Posterior cingulate gyrus (tissue), 11 donors: ENCODE measurements around the gene ASCC3.
A peak's percentile ranks its signal among the peaks of the same experiment; 100 is the strongest.
"Not testable (repeated sequence)": the region's sequence is repeated elsewhere in the genome, so short reads cannot be mapped to it uniquely, and the experiment has no call there.

Source experiments
- DNase-seq, 10 donors: peaks; one replicate each; pipeline versions ENCODE4 v3.0.0 to v3.0.0-alpha.2; 2020 to 2021; ENCODE audit warnings: mixed read lengths in 3 of 10
- intact Hi-C: fragments of 100-400 bp; cut with DNase I; formaldehyde crosslinking; loops from one replicate; pipeline ENCODE4 v1.15.1; 2023

ASCC3 gene

GRCh38 chr6:100670056-100670455 lies 211.1 kb downstream of the ASCC3 start:
- intact Hi-C loops, result no loop called here
- DNase-seq, result no peak

GRCh38 chr6:100665041-100665380 lies 216.1 kb downstream of the ASCC3 start:
- intact Hi-C loops, result loop anchor here (10.0 kb wide), 1 partner anchor 660 kb away; no protein-coding TSS in a partner anchor
- no peak for DNase-seq

- no peak for DNase-seq
- intact Hi-C loops, result loop anchor here (1.0 to 10.0 kb wide), 2 partner anchors 548 to 660 kb away; no protein-coding TSS in a partner anchor
Measured at GRCh38 chr6:100664274-100665040, 216.7 kb downstream of the ASCC3 start.

GRCh38 chr6:100663219-100663863 lies 217.8 kb downstream of the ASCC3 start:
- DNase-seq, result no peak
- intact Hi-C loops, result loop anchor here (10.0 kb wide), 1 partner anchor 659 kb away; no protein-coding TSS in a partner anchor

GRCh38 chr6:100662264-100662663 lies 218.9 kb downstream of the ASCC3 start:
- DNase-seq, result no peak
- intact Hi-C loops, result loop anchor here (10.0 kb wide), 1 partner anchor 657 kb away; no protein-coding TSS in a partner anchor

GRCh38 chr6:100658486-100658885 lies 222.6 kb downstream of the ASCC3 start:
- intact Hi-C loops, result loop anchor here (5.0 kb wide), 1 partner anchor 176 kb away; no protein-coding TSS in a partner anchor
- DNase-seq, result no peak

GRCh38 chr6:100657678-100658330 lies 223.3 kb downstream of the ASCC3 start:
- no peak for DNase-seq
- intact Hi-C loops, result loop anchor here (2.0 to 5.0 kb wide), 2 partner anchors 176 to 541 kb away; no protein-coding TSS in a partner anchor

- DNase-seq, intact Hi-C loops: not testable (repeated sequence)
Measured at GRCh38 chr6:100641147-100641546, 240.0 kb downstream of the ASCC3 start.

- DNase-seq, result peak in 1 of 10 donors; percentile 12
- intact Hi-C loops, result no loop called here
Measured at GRCh38 chr6:100633096-100633777, 247.9 kb downstream of the ASCC3 start.

- no peak for DNase-seq
- intact Hi-C loops, result no loop called here
Measured at GRCh38 chr6:100630536-100630935, 250.6 kb downstream of the ASCC3 start.

GRCh38 chr6:100627911-100628758 lies 253.0 kb downstream of the ASCC3 start:
- intact Hi-C loops, result no loop called here
- DNase-seq, result no peak

- DNase-seq, result no peak
- intact Hi-C loops, result no loop called here
Measured at GRCh38 chr6:100626721-100627120, 254.4 kb downstream of the ASCC3 start.

- intact Hi-C loops, result no loop called here
- no peak for DNase-seq
Measured at GRCh38 chr6:100622907-100623692, 258.0 kb downstream of the ASCC3 start.

GRCh38 chr6:100620085-100620840 lies 260.9 kb downstream of the ASCC3 start:
- DNase-seq, result no peak
- intact Hi-C loops, result no loop called here

GRCh38 chr6:100618351-100618671 lies 262.8 kb downstream of the ASCC3 start:
- intact Hi-C loops, result no loop called here
- DNase-seq, result no peak

GRCh38 chr6:100617633-100618350 lies 263.3 kb downstream of the ASCC3 start:
- no peak for DNase-seq
- intact Hi-C loops, result no loop called here

GRCh38 chr6:100614933-100615332 lies 266.2 kb downstream of the ASCC3 start:
- peak in 3 of 10 donors; percentile 23 to 60 (median 40) for DNase-seq
- intact Hi-C loops, result no loop called here

GRCh38 chr6:100614386-100614785 lies 266.7 kb downstream of the ASCC3 start:
- DNase-seq, result peak in 1 of 10 donors; percentile 7
- intact Hi-C loops, result no loop called here
